ENCODE measurements around the gene IER5L. TPM values are rescaled to one million over a fixed set of nuclear protein-coding genes. Genes with fewer than 3 reads are reported as not detected.

IER5L gene
- total RNA-seq, 2 donors from 2014 or later, result 7.2 to 30.7 TPM

DNA sequence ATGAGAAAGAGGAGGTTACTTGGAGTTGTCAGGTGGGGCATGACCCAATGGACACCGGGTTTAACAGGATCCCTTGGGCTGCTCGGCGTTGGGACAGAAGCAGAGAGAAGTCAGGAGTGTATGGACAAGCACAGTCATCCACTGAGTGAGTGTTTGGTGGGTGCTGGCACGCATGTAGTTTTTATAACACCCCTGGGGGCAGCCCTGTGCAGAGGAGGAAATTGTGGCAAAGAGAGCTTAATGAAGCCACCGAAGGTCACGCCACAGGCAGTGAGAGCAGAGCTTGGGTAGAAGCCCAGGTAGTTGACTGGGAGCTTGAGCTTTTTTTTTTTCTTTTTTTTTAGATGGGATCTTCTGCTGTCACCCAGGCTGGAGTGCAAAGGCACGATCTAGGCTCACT, 43.2 kb upstream of the IER5L start:
- H3K27ac ChIP-seq, result no peak overlapping the region
- H3K9me3 ChIP-seq, result no peaks in the 10 kb centered on the region
- no peaks in the 10 kb centered on the region for H3K4me1 ChIP-seq (replicated peaks)
- H3K27me3 ChIP-seq (replicated peaks; ENCODE audit: insufficient read depth), result no peaks in the 10 kb centered on the region
- 85% methylated on average over 7 of the region's 7 CpGs for WGBS
- TF ChIP-seq POLR2A (IDR thresholded peaks at IDR 0.05) (no peak), POLR2AphosphoS5 (IDR thresholded peaks at IDR 0.05) (no peak)
- TF ChIP-seq, protein P1, sequence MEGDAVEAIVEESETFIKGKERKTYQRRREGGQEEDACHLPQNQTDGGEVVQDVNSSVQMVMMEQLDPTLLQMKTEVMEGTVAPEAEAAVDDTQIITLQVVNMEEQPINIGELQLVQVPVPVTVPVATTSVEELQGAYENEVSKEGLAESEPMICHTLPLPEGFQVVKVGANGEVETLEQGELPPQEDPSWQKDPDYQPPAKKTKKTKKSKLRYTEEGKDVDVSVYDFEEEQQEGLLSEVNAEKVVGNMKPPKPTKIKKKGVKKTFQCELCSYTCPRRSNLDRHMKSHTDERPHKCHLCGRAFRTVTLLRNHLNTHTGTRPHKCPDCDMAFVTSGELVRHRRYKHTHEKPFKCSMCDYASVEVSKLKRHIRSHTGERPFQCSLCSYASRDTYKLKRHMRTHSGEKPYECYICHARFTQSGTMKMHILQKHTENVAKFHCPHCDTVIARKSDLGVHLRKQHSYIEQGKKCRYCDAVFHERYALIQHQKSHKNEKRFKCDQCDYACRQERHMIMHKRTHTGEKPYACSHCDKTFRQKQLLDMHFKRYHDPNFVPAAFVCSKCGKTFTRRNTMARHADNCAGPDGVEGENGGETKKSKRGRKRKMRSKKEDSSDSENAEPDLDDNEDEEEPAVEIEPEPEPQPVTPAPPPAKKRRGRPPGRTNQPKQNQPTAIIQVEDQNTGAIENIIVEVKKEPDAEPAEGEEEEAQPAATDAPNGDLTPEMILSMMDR (IDR thresholded peaks at IDR 0.05), result no peak
- no peak overlapping the region for H3K4me3 ChIP-seq
- no peaks in the 10 kb centered on the region for H3K36me3 ChIP-seq
- intact Hi-C loops (cut with DNase I), result no loop called here
- DNase-seq (ENCODE audit: low spot score), result no peak

DNA sequence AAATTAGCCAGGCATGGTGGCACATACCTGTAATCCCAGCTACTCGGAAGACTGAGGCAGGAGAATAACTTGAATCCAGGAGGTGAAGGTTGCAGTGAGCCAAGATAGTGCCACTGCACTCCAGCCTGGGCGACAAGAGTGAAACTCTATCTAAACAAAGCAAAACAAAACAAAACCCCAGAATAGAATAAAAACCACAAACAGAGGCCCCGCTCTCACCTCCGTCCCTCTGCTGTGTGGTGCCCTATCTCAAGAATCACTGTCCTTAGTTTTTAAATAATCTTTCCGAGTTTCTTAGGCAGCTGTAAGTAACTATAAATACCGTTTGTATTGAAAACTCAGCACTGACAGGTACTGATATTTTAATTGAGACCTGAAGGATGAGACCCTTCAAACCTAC, 42.7 kb upstream of the IER5L start:
- no peak overlapping the region for H3K27ac ChIP-seq
- intact Hi-C loops (cut with DNase I), result no loop called here
- H3K9me3 ChIP-seq, result no peaks in the 10 kb centered on the region
- H3K27me3 ChIP-seq (replicated peaks; ENCODE audit: insufficient read depth), result no peaks in the 10 kb centered on the region
- DNase-seq (ENCODE audit: low spot score), result no peak
- no peaks in the 10 kb centered on the region for H3K4me1 ChIP-seq (replicated peaks)
- WGBS, result 87% methylated on average over 6 of the region's 6 CpGs
- H3K36me3 ChIP-seq, result no peaks in the 10 kb centered on the region
- TF ChIP-seq POLR2AphosphoS5 (IDR thresholded peaks at IDR 0.05), result no peak
- no peak overlapping the region for H3K4me3 ChIP-seq

DNA sequence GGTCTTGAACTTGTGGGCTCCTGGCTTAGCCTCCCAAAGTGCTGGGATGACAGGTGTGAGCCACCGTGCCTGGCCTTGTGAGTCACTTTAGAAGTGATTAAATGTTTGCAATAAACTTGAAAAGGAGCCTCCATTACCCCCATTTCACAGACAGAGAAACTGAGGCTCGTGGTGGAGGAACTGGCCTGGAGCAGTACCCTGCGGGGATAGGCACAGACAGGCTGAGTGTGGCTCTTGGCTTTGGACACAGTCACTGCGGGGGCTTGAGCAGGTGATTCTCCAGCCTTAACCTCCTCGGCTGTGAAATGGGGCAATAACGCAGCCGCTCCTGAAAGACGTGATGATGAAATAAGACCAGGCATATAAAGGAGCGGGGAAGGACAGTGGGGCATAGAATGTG, 40.9 kb upstream of the IER5L start:
- intact Hi-C loops (cut with DNase I), result no loop called here
- Histone ChIP-seq H3K4me3 (no peak overlapping the region), H3K36me3 (no peaks in the 10 kb centered on the region), H3K9me3 (no peaks in the 10 kb centered on the region), H3K4me1 (replicated peaks) (no peaks in the 10 kb centered on the region), H3K27me3 (replicated peaks; ENCODE audit: insufficient read depth) (no peaks in the 10 kb centered on the region), H3K27ac (no peak overlapping the region)
- TF ChIP-seq, protein P1 (IDR thresholded peaks at IDR 0.05), result no peak
- TF ChIP-seq POLR2AphosphoS5 (IDR thresholded peaks at IDR 0.05) (no peak), POLR2A (IDR thresholded peaks at IDR 0.05) (no peak)
- WGBS, result 85% methylated on average over 9 of the region's 9 CpGs
- no peak for DNase-seq (ENCODE audit: low spot score)

DNA sequence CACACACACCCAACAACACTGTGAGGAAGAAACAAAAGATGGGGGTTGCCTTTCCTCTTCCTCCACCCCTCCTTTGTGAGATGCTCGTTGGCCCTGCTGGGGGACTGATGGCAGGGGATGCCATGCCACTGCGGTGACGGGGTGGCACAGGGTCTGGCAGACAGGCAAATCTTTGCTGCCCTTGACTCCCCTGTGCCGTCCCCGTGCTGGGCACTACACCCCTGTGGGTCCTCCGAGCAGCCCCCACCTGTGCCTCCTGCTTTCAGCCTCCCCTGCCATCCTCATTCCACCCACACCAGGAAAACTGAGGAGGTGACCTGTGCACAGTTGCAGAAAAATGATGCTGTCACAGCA, 40.2 kb upstream of the IER5L start:
- TF ChIP-seq POLR2AphosphoS5 (IDR thresholded peaks at IDR 0.05) (no peak), POLR2A (IDR thresholded peaks at IDR 0.05) (no peak)
- TF ChIP-seq, protein P1 (IDR thresholded peaks at IDR 0.05), result no peak
- H3K27me3 ChIP-seq (replicated peaks; ENCODE audit: insufficient read depth), result no peaks in the 10 kb centered on the region
- no peak overlapping the region for H3K4me3 ChIP-seq
- WGBS, result 77% methylated on average over 6 of the region's 6 CpGs
- intact Hi-C loops (cut with DNase I), result no loop called here
- H3K36me3 ChIP-seq, result no peaks in the 10 kb centered on the region
- DNase-seq (ENCODE audit: low spot score), result no peak
- H3K27ac ChIP-seq, result no peak overlapping the region
- no peaks in the 10 kb centered on the region for H3K4me1 ChIP-seq (replicated peaks)
- no peaks in the 10 kb centered on the region for H3K9me3 ChIP-seq

DNA sequence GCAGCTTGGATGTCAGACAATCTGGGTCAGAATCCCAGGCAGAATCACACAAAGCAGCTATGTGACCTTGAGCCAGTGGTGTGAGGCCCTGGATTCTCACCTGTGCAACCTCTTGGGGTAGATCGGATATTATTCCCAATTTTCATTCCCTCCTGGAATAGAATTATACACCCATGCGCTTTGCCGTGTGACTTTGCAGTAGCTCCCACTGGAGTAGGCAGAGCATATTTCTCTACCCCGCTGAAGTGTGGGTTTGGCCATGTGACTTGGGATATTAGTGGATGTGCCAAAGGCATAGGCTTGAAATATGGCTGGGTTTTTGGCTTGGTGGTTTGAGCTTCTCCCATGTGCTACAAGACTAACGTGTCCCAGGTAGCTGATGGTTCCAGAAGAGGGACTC, 35.5 kb upstream of the IER5L start:
- Histone ChIP-seq H3K9me3 (no peaks in the 10 kb centered on the region), H3K4me3 (no peak overlapping the region), H3K4me1 (replicated peaks) (no peaks in the 10 kb centered on the region), H3K36me3 (no peaks in the 10 kb centered on the region), H3K27ac (no peak overlapping the region), H3K27me3 (replicated peaks; ENCODE audit: insufficient read depth) (no peaks in the 10 kb centered on the region)
- intact Hi-C loops (cut with DNase I), result no loop called here
- TF ChIP-seq POLR2AphosphoS5 (IDR thresholded peaks at IDR 0.05), result no peak
- no peak for TF ChIP-seq POLR2A (IDR thresholded peaks at IDR 0.05)
- TF ChIP-seq, protein P1 (IDR thresholded peaks at IDR 0.05), result no peak
- WGBS, result 97% methylated on average over 5 of the region's 5 CpGs
- no peak for DNase-seq (ENCODE audit: low spot score)
